VCaP (cell line): Measurements from ENCODE around the gene TRAPPC8.
A peak's percentile ranks its signal among the peaks of the same experiment; 100 is the strongest.
"Not testable (repeated sequence)": the region's sequence is repeated elsewhere in the genome, so short reads cannot be mapped to it uniquely, and the experiment has no call there.

Experiments
- H3K27ac ChIP-seq: fragments of 450-650 bp; 2 replicates; pipeline ENCODE4 v1.5.1; 2017
- TF ChIP-seq, protein P1 (sequence below): fragments of 450-650 bp; conservative IDR thresholded peaks from 2 replicates; pipeline ENCODE4 v1.5.1; 2017; ENCODE audit warnings: mild to moderate bottlenecking, moderate library complexity

The TRAPPC8 gene

DNA sequence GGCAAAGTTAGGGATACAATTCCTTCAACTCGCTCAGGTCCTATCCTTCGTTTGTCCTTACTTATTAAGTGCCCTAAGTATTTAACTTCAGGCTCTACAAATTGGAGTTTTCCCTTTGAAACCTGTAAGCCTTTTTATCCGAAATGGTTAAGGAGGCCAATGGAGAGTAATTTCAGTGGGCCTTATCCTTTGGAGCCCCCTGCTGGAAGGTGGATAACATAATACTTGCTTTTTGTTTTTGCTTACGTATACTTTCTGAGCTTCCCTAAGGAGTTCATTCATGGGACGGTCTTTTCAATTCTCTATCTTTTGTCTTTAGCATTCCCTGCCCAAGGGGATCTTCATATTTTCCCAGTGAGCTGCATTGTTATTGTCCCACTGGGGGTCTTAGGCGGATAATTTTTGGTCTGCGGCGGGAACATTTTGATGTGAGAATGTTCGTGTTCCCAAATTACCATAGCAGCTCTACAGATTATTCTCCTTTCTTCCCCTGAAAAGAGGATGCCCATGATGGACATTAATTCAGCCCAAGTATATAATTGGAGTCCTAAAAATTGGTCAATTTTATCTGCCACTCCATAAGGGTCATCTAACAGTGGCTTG, 34.4 kb upstream of the TRAPPC8 start:
- TF ChIP-seq, protein P1, sequence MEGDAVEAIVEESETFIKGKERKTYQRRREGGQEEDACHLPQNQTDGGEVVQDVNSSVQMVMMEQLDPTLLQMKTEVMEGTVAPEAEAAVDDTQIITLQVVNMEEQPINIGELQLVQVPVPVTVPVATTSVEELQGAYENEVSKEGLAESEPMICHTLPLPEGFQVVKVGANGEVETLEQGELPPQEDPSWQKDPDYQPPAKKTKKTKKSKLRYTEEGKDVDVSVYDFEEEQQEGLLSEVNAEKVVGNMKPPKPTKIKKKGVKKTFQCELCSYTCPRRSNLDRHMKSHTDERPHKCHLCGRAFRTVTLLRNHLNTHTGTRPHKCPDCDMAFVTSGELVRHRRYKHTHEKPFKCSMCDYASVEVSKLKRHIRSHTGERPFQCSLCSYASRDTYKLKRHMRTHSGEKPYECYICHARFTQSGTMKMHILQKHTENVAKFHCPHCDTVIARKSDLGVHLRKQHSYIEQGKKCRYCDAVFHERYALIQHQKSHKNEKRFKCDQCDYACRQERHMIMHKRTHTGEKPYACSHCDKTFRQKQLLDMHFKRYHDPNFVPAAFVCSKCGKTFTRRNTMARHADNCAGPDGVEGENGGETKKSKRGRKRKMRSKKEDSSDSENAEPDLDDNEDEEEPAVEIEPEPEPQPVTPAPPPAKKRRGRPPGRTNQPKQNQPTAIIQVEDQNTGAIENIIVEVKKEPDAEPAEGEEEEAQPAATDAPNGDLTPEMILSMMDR: peak; percentile 83
- H3K27ac ChIP-seq: no peak overlapping the region

GRCh38 chr18:31976242-31976641, 33.3 kb upstream of the TRAPPC8 start:
- no peak overlapping the region for H3K27ac ChIP-seq
- TF ChIP-seq, protein P1: no peak

GRCh38 chr18:31973929-31974546, 31.1 kb upstream of the TRAPPC8 start:
- TF ChIP-seq, protein P1: no peak
- H3K27ac ChIP-seq: no peak overlapping the region

DNA sequence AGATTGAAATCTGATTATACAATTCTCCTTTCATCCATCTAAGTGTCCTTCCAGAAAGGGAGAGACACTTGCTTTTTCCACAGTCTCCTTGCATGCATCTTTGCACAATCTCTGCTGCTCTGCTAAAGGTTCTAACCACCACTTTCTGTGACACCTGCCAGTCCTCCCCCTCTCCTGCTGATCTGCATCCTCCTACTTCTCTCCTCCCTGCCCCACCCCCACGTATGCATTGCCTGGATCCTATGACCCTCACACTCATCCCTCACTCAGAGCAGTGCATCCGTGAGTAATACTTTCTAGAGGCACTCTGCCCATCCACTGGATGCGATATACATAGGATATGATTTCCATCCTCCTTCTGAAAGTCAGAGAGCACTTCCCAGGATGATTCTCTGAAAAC, 27.7 kb upstream of the TRAPPC8 start:
- no peak overlapping the region for H3K27ac ChIP-seq
- TF ChIP-seq, protein P1: no peak

GRCh38 chr18:31965316-31965970, 22.5 kb upstream of the TRAPPC8 start:
- no peak overlapping the region for H3K27ac ChIP-seq
- TF ChIP-seq, protein P1: no peak

DNA sequence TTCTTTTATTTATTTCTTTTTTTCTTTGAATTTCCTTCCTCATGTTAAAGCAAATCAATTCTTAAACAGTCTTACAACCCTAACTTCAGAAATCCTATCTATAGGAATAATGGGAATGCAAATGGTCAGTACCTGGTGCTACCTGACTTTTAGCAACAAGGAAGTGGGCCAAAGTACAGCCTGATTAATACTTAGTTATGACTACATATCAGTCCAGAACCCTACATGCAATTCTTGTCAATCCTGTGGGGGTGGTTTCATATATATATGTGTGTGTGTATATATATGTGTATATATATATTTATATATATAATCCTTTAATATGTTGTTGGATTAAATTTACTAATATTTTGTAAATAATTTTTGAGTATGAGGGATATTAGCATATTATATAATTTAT, 14.8 kb upstream of the TRAPPC8 start:
- TF ChIP-seq, protein P1: no peak
- H3K27ac ChIP-seq: no peak overlapping the region

DNA sequence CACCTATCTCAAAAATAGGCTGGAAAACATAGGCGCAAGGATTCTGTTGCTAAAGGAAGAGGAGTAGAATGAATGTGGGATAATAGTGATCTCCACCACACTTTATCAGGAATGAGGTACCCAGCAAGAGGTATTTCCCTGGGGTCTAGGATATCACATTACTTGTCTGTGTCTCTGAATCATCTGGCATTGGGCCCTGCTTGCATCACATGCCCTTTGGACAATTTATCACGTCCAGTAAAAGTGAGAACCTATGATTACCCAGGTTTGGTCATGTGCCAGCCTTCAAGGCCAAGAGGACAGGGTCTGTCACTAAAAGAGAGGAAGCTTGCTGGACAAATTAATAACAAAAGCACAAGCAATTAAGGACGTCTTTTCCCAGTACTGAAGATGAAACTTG, 11.4 kb upstream of the TRAPPC8 start:
- no peak overlapping the region for H3K27ac ChIP-seq
- TF ChIP-seq, protein P1: no peak

- not testable (repeated sequence) for H3K27ac ChIP-seq
Observed at GRCh38 chr18:31953699-31954098, 10.8 kb upstream of the TRAPPC8 start.
